Stimulated activated CD4-positive, alpha-beta T cell treated with anti-CD3 and anti-CD28 coated beads, Interleukin-12 subunit alpha, Interleukin-12 subunit beta, amount 100 ng/mL, for 4 hours (primary cell): Measurements from ENCODE around the gene TMEM176B.

Experiments
- DNase-seq: peaks from one replicate; pipeline ENCODE4 v3.0.0-alpha.2; 2020

The TMEM176B gene

DNA sequence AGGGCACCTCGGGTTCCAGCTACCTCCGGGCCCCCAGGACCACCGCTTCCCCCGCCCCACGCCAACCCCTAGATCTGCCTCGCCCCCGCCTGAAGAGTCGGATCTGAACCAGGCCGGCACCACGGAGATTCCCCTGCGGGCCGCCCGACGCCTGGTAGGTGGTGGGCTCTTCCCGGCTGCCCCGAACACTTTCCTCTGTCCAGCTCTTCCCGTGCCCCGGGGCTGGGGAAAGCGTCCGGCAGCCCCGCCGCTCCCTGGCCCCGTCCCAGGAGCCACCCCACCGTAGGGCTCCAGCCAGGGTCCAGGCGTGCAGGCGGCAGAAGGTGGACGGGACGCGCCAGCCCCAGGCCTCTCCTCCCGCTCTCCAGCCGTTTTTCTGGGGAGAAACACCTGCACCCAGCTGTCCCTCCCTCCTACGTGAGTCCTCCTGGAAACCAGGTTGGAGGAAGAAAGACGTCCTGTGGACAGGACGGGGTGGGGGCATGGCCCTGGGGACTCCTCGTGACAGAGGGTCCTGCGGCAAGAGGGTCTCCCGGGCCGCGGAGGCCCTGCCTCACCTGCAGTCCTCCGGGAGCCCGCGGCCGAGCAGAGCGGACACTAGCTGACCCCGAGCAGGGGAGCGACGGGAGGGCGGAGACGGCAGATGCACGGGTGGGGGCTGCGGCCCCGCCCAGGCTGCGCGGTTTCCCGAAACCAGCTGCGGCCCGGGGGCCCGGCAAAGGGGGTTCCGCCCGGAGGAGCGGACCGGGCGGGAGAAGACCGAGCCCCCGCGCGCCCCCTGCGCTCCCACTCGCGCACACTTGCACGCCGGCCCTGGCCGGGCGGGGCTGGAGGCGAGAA lies at the start of gene TMEM176B:
Gene TMEM176B, minus strand, starts transcription at position 624 of the 840 bp plus-strand sequence. CDS start 3,795 bp downstream, outside the sequence.
- DNase-seq = no peak

GRCh38 chr7:150849204-150849775 lies 49.1 kb upstream of the TMEM176B start:
- no peak for DNase-seq

- no peak for DNase-seq
Observed at GRCh38 chr7:150848561-150849115, 48.5 kb upstream of the TMEM176B start.

DNA sequence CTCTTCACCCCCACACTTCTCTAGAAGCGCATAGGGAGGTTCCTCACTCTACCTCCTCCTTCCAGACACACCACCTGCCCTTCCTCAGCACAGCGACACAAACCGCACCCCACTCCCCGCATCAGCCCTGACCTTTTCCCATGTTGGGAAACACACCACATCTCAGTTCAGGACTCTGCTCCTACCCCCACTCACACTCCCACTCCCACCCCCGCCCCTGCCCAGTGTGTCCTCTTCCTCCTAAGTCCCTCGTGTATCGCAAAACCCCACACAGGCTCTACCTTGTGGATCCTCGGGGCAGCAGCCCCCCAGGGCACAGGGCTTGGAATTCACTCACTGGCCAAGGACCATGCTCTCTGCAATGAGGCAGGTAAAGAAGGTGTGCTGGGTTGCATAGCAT lies 47.9 kb upstream of the TMEM176B start:
- no peak for DNase-seq

- DNase-seq = no peak
Observed at GRCh38 chr7:150847536-150847935, 47.4 kb upstream of the TMEM176B start.

- no peak for DNase-seq
Observed at GRCh38 chr7:150846291-150847115, 46.3 kb upstream of the TMEM176B start.

- DNase-seq = no peak
Observed at GRCh38 chr7:150845421-150845861, 45.3 kb upstream of the TMEM176B start.

GRCh38 chr7:150842716-150843115 lies 42.6 kb upstream of the TMEM176B start:
- no peak for DNase-seq

GRCh38 chr7:150842018-150842417 lies 41.9 kb upstream of the TMEM176B start:
- no peak for DNase-seq

DNA sequence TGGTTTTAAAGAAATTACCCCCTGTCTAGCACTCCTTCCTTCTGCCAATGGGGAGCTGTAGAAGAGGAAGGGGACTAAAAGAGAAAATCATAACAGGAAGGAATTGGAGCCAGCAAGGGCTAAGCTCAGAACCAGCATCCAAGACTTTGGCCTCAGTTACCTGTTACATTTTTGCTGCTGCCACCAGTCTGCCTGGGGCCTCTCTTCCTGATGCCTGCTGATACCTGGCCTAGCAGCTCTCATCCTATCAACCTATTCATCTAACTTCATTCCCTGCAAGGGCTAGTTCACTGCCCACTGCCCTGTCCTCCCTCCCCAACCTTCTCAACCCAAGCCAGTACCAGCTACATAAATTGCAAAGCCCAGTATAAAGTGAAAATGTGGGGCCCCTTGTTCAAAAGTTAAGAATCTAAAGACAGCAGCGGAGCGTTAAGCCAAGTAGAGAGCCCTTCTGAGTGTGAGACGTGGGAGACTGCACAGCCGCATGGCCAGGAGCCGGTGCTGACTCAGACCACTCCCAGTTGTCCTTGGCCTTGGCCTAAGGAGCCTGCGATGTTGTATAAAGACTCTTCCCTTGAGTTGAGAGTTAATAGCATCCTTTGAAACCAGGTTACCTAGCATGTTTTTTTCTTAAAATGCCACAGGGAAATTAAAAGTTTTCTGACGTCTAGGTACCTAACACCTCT lies 38.9 kb upstream of the TMEM176B start:
- no peak for DNase-seq

- no peak for DNase-seq
Observed at GRCh38 chr7:150835702-150836280, 35.6 kb upstream of the TMEM176B start.

- DNase-seq = no peak
Observed at GRCh38 chr7:150835019-150835418, 34.9 kb upstream of the TMEM176B start.

DNA sequence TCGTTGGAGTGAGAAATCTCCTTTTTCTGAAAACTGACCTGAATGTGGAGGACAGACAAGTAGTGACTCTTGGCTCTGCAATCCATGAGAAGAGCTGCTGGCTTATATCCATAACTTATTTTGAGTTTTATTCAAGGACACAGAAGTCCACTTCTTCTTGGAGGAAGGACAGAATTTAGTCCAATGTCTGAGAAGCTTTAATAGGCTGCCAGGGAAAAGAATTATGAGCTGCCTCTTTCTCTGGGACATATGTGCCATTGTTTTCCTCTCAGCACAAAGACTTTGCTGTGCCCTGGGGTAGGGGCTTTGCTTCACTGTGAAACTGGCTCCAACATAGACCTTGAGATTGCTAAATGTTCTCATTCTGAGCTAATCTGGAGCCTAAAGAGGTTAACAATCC lies 31.7 kb upstream of the TMEM176B start:
- no peak for DNase-seq

- no peak for DNase-seq
Observed at GRCh38 chr7:150830937-150831336, 30.8 kb upstream of the TMEM176B start.

DNA sequence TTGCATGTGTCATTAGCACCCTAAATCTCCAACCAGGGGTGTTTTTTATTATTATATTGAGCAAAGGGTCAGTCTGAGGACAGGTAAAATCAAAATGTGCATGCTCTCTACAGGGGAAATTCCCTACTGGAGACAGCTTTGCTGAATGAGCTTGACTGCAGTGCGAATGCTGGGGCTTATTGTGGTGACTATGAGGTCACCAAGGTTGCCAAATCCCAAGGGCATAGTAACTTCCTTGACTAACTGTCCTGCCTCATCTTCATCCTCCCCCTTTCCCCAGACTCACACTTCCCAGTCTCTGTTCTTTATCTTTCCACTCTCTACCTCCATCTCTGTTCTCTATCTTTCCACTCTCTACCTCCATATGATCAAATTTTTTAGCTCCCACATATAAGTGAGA lies 29.3 kb upstream of the TMEM176B start:
- no peak for DNase-seq

GRCh38 chr7:150828384-150828783 lies 28.2 kb upstream of the TMEM176B start:
- no peak for DNase-seq

GRCh38 chr7:150826061-150826849 lies 26.1 kb upstream of the TMEM176B start:
- DNase-seq = no peak

GRCh38 chr7:150824379-150825177 lies 24.4 kb upstream of the TMEM176B start:
- DNase-seq = no peak

- DNase-seq = no peak
Observed at GRCh38 chr7:150823484-150824126, 23.4 kb upstream of the TMEM176B start.

DNA sequence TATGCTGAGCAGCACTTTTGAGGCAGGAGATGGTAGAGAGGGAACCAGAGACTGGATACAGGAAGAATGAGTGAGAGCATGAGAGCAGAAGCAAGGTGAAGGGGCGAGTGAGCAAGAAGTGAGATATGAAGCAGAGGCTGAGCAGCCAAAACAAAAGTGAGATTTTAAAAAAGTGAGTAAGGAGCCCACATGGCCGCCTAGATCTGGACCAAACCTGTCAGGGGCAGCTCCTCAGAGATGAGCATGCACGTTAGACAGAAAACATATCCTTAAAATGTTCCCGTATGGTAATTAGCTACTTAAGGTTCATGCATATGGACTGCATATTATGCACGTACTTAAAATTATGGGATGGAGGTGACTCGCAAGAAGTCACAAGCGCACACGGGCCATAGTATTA lies 22.9 kb upstream of the TMEM176B start:
- DNase-seq = no peak
